Measurements from ENCODE around the gene HM13. TPM values are rescaled to one million over a fixed set of nuclear protein-coding genes. Genes with fewer than 3 reads are reported as not detected.
A peak's percentile ranks its signal among the peaks of the same experiment; 100 is the strongest.
"Not testable (repeated sequence)": the region's sequence is repeated elsewhere in the genome, so short reads cannot be mapped to it uniquely, and the experiment has no call there.

HM13 gene
- total RNA-seq, 1 experiment from 2014 or later: 338 TPM

DNA sequence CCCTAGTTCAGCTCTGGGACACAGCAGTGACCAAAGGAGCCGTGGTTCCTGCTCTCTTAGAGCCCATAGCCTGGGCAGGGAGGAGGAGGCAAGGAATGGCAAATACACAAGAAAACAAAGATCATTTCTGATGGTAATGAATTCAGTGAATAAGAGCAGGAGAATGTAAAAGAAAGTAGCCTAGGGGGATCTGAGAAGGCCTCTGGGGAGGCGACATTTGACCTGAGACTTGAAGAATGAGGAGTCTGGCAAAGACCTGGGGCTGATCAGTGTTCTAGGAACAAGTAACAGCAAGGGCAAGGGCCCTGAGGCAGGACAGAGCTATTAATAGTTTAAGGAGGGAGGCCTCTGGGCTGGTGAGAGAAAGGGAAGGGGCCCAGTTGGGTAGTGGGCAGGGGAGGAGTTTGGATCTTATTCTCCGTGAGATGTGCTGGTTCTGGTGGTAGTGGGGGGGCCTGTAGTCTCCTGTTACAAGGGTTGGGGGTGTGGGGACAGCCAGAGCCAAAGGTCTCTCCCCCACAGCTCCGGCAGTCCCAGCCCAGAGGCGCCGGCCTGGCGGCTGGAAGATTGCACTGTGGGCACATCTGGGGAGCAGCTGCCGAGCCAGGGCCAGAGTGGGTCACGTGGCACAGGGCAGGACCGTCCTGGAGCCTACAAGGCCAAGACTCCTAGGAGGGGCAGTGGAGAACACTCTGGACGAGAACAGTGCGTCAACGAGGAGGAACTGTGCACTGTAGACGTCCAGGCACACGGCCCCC is 81.6 kb downstream of the HM13 start:
- DNase-seq (ENCODE audit: low read depth): peak; percentile 98
- in situ Hi-C loops (cut with HindIII; ENCODE audit: low pct_unique_long_range_greater_than_20kb, low sequenced_read_pairs): no loop called here

DNA sequence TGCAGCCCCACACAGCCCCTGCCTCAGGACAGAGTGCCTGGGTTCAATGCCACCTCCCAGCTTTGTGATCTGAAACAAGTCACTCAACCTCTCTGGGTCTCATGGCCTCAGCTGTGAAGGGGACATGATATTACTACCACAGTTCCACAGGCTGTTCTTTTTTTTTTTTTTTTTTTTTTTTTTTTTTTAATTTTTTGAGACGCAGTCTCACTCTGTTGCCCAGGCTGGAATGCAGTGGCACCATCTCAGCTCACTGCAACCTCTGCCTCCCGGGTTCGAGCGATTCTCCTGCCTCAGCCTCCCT is 82.1 kb downstream of the HM13 start:
- DNase-seq (ENCODE audit: low read depth); in situ Hi-C loops (cut with HindIII; ENCODE audit: low pct_unique_long_range_greater_than_20kb, low sequenced_read_pairs): not testable (repeated sequence)

DNA sequence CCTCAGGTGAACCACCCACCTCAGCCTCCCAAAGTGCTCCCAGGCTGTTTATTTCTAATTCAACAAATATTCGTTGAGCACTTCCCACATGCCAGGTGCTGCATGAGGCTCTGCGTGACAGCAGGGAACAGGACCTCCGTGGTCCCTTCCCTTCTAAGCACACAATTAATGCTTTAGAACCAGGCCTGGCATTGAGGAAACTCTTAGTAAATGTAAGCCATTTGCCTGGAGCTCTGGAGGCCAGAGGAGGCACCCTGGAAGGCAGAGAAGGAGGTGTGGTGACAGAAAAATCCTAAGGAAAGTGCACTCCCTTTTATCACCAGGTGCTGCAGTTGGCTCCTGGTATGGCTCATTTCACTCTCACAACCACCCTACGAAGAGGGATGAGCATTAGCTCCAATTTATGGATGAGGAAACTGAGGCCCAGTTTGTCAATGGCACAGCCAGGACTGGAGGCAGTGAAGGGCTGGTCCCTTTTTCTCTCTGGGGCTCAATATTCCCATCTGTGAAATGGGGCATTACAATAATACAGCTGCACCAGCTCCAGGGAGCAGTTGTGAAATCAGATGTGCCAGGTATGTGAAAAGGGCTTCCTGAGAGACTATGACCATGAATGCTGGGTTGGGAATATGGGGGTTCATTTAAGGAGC is 82.7 kb downstream of the HM13 start:
- in situ Hi-C loops (cut with HindIII; ENCODE audit: low pct_unique_long_range_greater_than_20kb, low sequenced_read_pairs): no loop called here
- DNase-seq (ENCODE audit: low read depth): peak; percentile 44

DNA sequence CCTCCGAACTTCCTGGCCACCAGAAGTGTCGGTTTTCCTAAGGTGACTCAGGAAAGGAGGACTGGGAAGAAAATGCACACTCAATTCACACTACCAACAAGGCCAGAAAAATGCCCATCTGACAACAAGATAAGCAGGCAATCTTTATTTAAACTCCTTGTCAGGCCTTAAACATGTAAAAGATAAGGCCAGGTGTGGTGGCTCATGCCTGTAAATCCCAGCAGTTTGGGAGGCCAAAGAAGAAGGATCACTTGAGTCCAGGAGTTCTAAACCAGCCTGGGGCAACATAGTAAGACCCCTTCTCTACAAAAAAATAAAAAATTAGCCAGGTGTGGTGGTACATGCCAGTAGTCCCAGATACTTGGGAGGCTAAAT is 83.2 kb downstream of the HM13 start:
- no peak for DNase-seq (ENCODE audit: low read depth)
- in situ Hi-C loops (cut with HindIII; ENCODE audit: low pct_unique_long_range_greater_than_20kb, low sequenced_read_pairs): no loop called here

DNA sequence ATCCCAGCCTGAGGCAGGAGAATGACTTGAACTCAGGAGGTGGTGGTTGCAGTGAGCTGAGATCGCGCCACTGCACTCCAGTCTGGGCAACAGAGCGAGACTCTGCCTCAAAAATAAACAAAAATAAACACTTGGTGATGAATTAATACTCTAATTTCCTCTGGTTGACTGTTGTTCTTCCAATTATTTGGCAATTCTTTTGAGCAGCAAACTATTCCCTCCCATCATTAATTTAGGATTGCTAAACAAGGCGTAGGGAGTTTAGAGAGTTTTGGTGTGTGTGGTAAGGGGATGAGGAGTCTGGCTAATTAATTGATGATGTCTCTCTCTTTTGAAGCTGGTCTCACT is 88.2 kb downstream of the HM13 start:
- in situ Hi-C loops (cut with HindIII; ENCODE audit: low pct_unique_long_range_greater_than_20kb, low sequenced_read_pairs): no loop called here
- DNase-seq (ENCODE audit: low read depth): no peak

DNA sequence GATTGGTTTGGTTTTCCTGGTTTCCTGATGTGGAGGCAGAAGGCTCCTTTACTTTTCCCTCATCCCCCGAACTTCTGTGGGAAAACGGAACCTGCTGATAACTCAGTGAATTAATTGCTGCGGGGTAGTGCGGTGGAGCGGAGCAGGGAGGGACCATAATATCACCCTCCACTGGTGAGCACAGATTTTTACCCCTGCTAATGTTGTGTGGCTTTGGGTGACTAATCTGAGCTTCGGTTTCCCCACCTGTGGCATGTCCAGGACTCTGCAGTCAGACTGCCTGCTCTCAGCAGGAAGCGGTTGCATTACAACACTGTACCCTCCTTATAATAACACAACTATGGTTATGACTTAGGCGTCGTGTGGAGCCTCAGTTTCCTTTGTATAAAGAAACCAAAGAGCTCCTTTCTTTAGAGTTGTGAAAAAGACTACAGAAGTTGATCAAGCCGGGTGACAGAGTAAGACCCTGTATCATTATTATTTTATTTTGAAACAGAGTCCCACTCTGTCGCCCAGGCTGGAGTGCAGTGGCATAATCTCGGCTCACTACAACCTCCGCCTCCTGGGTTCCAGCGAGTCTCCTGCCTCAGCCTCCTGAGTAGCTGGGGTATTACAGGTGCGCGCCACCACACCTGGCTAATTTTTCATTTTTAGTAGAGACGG is 88.7 kb downstream of the HM13 start:
- peak; percentile 97 for DNase-seq (ENCODE audit: low read depth)
- in situ Hi-C loops (cut with HindIII; ENCODE audit: low pct_unique_long_range_greater_than_20kb, low sequenced_read_pairs): no loop called here

DNA sequence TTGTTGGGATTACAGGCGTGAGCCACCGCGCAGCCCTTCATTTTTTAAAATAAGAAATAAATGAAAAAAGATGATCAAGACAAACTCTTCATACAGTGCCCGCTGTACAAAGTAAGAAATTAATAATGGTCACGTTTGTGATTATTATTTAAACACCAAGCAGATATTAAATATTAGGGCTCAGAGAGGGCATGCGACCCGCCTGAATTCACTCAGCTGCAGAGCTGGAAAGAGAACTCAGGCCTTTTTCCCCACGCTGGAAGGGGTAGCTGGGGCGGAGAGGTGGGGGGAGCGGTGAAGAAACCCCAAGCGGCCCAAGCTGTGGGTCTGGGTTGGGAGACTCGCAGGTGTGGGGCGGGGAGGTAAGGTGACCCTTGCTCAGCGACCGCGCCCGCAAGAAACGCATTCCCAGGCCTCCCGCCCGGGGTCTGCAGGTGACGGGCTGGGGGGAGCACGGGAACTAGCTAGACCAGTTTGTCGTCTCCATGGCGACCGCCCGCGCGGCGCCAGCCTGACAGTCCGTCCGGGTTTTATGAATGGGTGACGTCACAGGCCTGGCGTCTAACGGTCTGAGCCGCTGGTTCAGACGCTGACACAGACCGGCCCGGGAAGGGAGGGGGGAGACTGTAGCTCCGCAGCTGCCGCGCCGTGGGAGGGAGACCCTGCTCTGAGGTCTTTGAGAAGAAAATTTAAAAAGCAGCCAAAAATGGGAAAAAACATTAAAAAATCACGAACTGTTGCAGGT is 89.8 kb downstream of the HM13 start:
- DNase-seq (ENCODE audit: low read depth): peak; percentile 99
- in situ Hi-C loops (cut with HindIII; ENCODE audit: low pct_unique_long_range_greater_than_20kb, low sequenced_read_pairs): no loop called here

DNA sequence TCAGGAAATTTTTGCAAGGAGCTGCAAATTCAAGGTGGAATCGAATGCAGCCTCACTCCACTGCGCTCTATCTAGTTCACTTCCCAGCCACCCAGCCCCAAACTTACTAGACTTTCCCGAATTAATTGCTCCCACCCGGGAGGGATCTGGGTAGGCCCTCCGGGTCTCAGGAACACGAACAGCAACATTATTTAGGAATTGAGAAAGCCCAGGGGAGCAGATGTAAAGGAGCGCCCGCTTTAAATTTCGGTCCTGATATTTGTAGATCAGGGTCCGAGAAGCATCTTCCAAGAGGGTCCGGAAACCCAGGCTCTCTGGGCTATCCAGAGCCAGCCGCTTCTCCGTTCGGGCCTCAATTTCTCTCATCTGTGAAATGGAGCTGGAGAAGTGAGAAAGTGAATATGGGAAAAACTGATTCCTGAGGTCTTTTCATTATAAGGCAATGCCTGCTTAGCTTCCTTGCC is 90.4 kb downstream of the HM13 start:
- no peak for DNase-seq (ENCODE audit: low read depth)
- in situ Hi-C loops (cut with HindIII; ENCODE audit: low pct_unique_long_range_greater_than_20kb, low sequenced_read_pairs): no loop called here

DNA sequence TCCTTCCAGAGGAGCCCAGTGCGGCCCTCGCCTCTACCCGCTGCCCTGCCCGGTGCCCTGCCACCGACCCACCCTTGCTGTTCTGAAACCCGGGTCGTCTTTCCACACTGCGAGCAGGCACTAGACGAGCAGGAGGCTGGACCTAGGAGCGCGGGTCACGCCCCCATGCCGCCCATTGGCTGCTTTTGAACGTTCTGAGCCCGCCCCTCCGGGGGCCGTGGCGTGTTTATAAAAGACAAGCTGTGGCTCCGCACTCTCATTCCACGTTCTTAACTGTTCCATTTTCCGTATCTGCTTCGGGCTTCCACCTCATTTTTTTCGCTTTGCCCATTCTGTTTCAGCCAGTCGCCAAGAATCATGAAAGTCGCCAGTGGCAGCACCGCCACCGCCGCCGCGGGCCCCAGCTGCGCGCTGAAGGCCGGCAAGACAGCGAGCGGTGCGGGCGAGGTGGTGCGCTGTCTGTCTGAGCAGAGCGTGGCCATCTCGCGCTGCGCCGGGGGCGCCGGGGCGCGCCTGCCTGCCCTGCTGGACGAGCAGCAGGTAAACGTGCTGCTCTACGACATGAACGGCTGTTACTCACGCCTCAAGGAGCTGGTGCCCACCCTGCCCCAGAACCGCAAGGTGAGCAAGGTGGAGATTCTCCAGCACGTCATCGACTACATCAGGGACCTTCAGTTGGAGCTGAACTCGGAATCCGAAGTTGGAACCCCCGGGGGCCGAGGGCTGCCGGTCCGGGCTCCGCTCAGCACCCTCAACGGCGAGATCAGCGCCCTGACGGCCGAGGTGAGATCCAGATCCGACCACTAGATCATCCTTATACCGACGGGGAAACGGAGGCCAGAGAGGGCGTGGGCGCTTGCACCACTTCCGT is 91.0 kb downstream of the HM13 start, which contains the start of gene ID1:
ID1 (plus strand) TSS at position 259 of the 871 bp plus-strand sequence; CDS start at position 358, 99 bp downstream.
- DNase-seq (ENCODE audit: low read depth): peak; percentile 99
- in situ Hi-C loops (cut with HindIII; ENCODE audit: low pct_unique_long_range_greater_than_20kb, low sequenced_read_pairs): no loop called here

DNA sequence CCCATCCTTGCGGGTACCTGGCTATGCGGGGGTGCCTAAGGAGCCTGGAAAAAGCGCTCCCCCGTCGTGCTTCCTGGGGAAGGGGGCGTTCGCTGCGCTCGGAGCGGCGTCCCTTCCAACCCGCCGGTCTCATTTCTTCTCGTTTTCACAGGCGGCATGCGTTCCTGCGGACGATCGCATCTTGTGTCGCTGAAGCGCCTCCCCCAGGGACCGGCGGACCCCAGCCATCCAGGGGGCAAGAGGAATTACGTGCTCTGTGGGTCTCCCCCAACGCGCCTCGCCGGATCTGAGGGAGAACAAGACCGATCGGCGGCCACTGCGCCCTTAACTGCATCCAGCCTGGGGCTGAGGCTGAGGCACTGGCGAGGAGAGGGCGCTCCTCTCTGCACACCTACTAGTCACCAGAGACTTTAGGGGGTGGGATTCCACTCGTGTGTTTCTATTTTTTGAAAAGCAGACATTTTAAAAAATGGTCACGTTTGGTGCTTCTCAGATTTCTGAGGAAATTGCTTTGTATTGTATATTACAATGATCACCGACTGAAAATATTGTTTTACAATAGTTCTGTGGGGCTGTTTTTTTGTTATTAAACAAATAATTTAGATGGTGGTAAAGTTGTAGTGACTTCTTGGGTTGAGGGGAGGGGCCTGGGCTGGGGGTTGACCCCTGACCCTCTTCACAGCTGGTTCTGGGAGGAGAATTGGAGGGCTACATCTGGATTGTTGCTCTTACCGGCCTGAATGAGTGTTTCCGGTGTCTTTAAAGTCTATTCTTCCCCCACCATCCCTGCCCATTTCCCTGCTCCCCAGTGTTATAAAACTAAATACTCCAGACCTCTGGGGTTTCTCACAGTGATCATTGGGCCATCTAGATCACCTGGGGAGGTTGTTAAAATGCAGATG is 91.9 kb downstream of the HM13 start:
- no peak for DNase-seq (ENCODE audit: low read depth)
- in situ Hi-C loops (cut with HindIII; ENCODE audit: low pct_unique_long_range_greater_than_20kb, low sequenced_read_pairs): no loop called here

DNA sequence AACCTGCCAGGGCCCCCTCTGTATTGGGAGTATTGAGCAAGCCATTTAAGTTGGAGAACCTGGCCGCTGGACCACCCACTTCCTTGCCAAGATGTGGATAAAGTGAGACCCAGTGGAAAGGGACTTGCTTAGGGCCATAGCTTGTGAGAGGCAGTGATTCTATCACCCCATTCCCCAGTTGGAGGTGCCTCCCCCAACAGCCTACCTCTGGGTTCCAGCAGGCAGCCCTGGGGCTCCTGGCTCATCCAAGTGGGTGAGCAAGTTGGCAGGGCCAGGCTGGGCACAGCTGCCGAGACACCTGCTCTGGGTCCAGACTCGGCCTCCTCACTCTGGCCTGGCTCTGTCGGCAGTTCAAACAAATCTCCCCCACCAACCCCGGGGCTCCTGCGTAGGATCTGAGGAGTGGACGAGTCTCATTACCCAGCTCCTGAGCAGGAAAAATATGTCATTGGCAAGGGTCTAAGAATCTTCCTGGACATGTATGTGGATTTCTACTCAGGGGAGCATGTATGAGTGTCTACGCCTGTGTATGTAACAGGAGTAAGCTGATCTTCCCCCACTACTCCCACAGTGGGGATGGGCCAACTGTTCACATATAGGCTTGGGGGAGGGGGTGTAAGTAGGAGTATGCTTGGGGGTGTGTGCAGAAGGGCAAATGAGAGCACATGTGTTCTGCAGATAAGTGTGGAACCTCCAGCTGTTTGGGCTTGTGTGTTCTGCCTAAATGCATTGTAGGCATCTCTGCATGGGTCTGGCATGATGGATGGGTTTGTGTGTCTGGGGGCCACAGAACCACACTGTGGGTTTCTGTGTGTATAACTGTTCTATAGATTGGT is 92.8 kb downstream of the HM13 start:
- DNase-seq (ENCODE audit: low read depth): peak; percentile 95
- in situ Hi-C loops (cut with HindIII; ENCODE audit: low pct_unique_long_range_greater_than_20kb, low sequenced_read_pairs): no loop called here

DNA sequence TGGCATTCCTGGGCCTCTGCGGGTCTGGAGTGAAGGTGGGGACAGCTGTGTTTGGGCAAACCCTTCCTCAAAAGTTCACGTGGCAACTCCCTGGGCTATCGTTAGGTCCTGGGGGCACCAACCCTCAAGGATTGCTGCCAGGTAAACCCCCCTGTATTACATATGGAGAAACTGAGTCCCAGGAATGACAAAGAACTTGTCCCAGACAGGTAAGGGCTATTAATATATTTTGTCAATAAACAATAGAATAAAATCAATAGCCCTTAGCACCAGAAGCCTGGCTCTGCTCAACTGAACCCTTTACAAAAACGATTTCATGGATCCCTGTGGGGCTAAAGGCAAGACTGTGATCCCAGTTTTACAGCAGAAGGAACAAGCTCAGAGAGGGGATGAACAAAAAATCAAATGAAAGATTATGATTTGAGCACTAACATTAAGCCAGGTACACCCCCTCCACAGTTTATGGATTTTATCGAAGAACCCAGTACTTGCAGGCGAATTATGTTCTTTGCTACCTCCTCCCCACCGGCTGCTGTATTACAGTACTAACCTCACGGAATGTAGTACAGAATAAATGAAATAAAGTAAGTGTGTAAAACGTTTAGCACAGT is 93.5 kb downstream of the HM13 start:
- in situ Hi-C loops (cut with HindIII; ENCODE audit: low pct_unique_long_range_greater_than_20kb, low sequenced_read_pairs): no loop called here
- no peak for DNase-seq (ENCODE audit: low read depth)

DNA sequence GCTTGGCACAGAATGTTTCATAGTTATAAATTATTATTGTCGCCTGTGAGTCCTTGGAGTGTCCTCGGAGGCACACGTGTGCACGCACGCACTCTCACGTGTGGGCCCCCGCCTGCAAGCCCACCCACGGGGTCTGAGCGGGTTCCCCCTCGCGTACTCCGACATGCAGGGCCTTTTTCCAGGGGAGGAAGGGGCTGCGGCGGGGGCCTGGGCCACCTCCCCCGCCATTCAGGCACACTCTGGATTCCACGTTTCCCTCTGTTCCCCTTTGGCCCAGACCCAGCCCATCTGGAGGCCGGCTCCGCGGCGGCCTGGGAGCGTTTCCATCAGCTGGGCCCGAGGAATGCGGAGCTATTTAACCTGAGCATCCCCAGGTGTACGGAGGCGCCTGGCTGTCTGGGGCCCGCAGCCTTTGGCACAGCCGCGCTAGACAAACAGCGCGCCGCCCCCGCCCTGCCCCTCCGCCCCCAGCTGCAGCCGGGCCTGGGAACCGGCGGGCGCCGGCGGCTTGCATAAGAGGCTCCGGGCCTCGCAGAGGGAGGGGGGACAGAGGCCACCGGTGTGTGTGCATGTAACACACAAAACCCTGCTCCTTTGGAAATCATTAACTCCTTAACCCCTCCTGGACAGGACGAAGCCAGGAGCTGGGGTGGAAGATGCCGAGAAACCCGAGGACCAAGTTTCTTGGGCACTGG is 94.2 kb downstream of the HM13 start:
- in situ Hi-C loops (cut with HindIII; ENCODE audit: low pct_unique_long_range_greater_than_20kb, low sequenced_read_pairs): no loop called here
- peak; percentile 100 for DNase-seq (ENCODE audit: low read depth)

DNA sequence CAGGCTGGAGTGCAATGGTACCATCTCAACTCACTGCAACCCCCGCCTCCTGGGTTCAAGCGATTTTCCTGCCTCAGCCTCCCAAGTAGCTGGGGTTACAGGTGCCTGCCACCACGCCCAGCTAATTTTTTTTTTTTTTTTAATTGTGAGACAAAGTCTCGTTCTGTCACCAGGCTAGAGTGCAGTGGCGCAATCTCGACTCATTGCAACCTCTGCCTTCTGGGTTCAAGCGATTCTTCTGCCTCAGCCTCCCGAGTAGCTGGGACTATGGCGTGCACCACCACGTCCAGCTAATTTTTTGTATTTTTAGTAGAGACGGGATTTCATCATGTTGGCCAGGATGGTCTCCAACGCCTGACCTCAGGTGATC is 98.0 kb downstream of the HM13 start:
- DNase-seq (ENCODE audit: low read depth); in situ Hi-C loops (cut with HindIII; ENCODE audit: low pct_unique_long_range_greater_than_20kb, low sequenced_read_pairs): not testable (repeated sequence)

DNA sequence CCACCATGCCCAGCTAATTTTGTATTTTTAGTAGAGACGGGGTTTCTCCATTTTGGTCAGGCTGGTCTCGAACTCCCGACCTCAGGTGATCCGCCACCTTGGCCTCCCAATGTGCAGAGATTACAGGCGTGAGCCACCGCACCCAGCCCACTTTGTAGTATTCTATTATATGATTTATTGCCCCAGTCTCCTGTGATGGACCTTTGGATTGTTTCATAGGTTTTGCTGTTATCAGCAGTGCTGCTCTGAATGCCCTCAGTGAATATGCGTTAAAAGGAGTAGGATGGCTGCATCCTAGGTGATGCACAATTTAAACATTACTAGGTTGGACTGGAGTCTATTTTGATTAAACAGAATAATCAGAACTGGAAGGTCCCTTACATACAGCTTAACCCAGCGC is 101.2 kb downstream of the HM13 start:
- DNase-seq (ENCODE audit: low read depth): no peak
- in situ Hi-C loops (cut with HindIII; ENCODE audit: low pct_unique_long_range_greater_than_20kb, low sequenced_read_pairs): no loop called here

All from Caki2 (cell line).